Measurements from ENCODE around the gene PSME3.

DNA sequence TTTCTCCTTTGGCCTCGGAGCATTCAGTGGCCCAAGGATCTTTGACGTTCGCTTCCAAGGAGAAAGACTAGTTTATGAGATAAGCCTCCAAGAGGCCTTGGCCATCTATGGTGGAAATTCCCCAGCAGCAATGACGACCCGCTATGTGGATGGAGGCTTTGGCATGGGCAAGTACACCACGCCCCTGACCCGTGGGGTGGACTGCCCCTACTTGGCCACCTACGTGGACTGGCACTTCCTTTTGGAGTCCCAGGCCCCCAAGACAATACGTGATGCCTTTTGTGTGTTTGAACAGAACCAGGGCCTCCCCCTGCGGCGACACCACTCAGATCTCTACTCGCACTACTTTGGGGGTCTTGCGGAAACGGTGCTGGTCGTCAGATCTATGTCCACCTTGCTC lies 19.2 kb downstream of the PSME3 start:
- TF ChIP-seq FOXK2 (IDR thresholded peaks at IDR 0.05) = no peak
- TF ChIP-seq ZNF384 (IDR thresholded peaks at IDR 0.05) = no peak
- no peak for TF ChIP-seq ARNT (IDR thresholded peaks at IDR 0.05)
- no peak for TF ChIP-seq FOXA1 (IDR thresholded peaks at IDR 0.05)

Measured in HEK293T (cell line).